Activated CD4-positive, CD25-positive, alpha-beta regulatory T cell treated with anti-CD3 and anti-CD28 coated beads, Interleukin-2, amount 50 U/mL, for 24 hours (primary cell): ENCODE data around the gene ADAM10.

Experiments used
- ATAC-seq, 2 donors: fragments of 150-1000 bp; cut with Tn5 transposase; one replicate each; pipeline ENCODE4 v1.10.0; 2021; ENCODE audit warnings: mild to moderate bottlenecking in 1 of 2, moderate library complexity in 1 of 2

ADAM10 gene

GRCh38 chr15:58575045-58575786 is 174.3 kb downstream of the ADAM10 start:
- no peak for ATAC-seq

- no peak for ATAC-seq
These were observed 174.9 kb downstream of the ADAM10 start for GRCh38 chr15:58574631-58575030.

GRCh38 chr15:58573270-58573669 is 176.2 kb downstream of the ADAM10 start:
- no peak for ATAC-seq

GRCh38 chr15:58572521-58572920 is 177.0 kb downstream of the ADAM10 start:
- no peak for ATAC-seq

GRCh38 chr15:58571491-58571890 is 178.0 kb downstream of the ADAM10 start:
- no peak for ATAC-seq

- no peak for ATAC-seq
These were observed 180.1 kb downstream of the ADAM10 start for GRCh38 chr15:58569455-58569854.

GRCh38 chr15:58568157-58568571 is 181.3 kb downstream of the ADAM10 start:
- peak; percentile 53 to 82 for ATAC-seq

- no peak for ATAC-seq
These were observed 183.5 kb downstream of the ADAM10 start for GRCh38 chr15:58566029-58566428.

- no peak for ATAC-seq
These were observed 183.9 kb downstream of the ADAM10 start for GRCh38 chr15:58565619-58566018.

- ATAC-seq = no peak
These were observed 184.5 kb downstream of the ADAM10 start for GRCh38 chr15:58564981-58565380.

- ATAC-seq = no peak
These were observed 187.4 kb downstream of the ADAM10 start for GRCh38 chr15:58562135-58562534.

GRCh38 chr15:58561321-58561720 is 188.2 kb downstream of the ADAM10 start:
- no peak for ATAC-seq

GRCh38 chr15:58559904-58560588 is 189.5 kb downstream of the ADAM10 start:
- ATAC-seq = no peak

- no peak for ATAC-seq
These were observed 190.7 kb downstream of the ADAM10 start for GRCh38 chr15:58558777-58559176.

GRCh38 chr15:58556541-58556940 is 193.0 kb downstream of the ADAM10 start:
- no peak for ATAC-seq

GRCh38 chr15:58556028-58556361 is 193.5 kb downstream of the ADAM10 start:
- no peak for ATAC-seq

- no peak for ATAC-seq
These were observed 194.1 kb downstream of the ADAM10 start for GRCh38 chr15:58555162-58556027.

GRCh38 chr15:58554758-58555157 is 194.7 kb downstream of the ADAM10 start:
- no peak for ATAC-seq

GRCh38 chr15:58553365-58553918 is 196.1 kb downstream of the ADAM10 start:
- ATAC-seq = no peak

- no peak for ATAC-seq
These were observed 196.8 kb downstream of the ADAM10 start for GRCh38 chr15:58552505-58553364.

- no peak for ATAC-seq
These were observed 197.6 kb downstream of the ADAM10 start for GRCh38 chr15:58551764-58552504.
